Measurements from ENCODE around the gene TMEM120A.

Gene TMEM120A

DNA sequence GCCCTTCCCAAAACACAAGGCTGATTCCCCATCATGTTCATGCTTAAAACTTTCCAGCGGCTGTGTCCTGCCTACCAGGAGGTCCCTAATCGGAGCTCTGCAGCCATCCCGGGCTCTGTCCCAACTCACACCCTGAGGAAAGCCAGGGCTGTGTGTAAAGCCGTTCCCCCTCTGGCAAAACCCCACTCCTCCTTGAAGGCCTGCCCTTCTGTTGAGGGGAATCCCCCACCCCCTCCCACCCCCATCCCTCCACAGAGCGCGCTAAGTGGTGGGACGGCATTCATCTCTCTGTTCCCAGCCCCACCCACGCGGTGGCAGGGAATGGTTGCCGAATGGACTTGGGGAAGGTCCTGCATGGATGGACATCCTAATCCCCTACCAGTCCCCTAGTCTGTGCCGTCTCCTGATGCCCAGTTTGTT is 667 bp upstream of the TMEM120A start:
- no peak for DNase-seq (ENCODE audit: low read depth in 3 of 3)

- no peak for DNase-seq (ENCODE audit: low read depth in 3 of 3)
Measured at GRCh38 chr7:75993689-75994387, 557 bp downstream of the TMEM120A start.

GRCh38 chr7:75992083-75992755 is 2.2 kb downstream of the TMEM120A start:
- no peak for DNase-seq (ENCODE audit: low read depth in 3 of 3)

DNA sequence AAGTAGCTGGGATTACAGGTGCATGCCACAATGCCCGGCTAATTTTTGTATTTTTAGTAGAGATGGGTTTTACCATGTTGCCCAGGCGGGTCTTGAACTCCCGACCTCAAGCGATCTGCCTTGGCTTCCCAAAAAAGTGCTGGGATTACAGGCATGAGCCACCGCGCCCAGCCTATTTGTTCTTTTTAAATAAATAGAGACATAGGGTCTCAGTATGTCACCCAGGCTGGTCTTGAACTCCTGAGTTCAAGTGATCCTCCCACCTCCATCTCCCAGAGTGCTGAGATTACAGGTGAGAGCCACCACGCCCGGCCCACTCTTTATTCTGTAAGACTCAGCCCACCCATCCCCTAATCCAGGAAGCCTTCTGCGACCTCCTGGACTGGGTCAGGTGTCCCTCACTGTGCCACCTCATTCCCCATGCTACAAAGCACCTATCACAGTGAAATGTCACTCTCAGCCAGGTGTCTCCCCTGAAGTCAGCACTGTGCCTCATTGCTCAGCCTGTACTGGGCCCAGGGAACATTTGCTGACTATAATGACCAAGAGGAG is 2.8 kb downstream of the TMEM120A start:
- DNase-seq (ENCODE audit: low read depth in 3 of 3), result no peak

DNA sequence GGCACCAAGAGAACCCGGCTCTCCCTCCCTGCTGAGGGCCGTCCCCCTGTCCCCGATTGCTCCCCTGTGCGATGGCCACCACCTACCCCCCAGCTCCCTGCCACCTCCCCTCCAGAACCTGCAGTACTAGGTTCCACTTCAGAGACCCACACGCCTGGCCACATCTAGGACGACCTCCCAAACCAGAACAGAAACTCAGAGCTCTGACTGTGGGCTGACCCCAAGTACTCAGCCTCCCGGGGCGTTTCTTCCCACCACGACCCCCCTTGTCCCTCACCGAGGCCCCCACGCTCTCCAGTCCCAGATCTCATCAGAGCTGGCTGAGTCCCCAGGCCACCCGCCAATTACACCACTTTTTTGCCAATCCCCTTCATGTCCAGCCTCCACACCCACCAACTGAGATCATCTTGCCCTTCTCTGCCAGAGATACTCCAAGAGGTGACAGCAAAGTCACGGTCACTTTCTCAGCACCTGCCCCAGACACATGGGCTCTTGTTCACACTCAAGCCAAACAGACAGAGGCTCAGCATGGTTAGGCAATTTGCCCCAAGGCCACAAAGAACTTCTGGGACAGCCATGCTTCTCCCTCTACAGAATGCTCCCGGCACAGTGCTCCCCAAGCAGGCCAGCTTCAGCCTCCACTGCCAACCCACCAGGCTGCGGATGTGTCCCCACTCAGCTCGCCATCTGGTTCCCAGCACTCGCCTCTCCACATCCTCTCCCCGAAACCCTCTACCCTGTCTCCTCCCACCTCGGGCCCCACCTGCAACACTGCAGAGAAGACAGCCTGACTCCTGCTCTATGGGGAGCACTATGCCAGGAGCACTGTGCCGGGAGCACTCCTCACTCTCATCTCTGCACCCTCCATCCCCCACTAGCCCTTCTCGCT is 4.7 kb downstream of the TMEM120A start:
- no peak for DNase-seq (ENCODE audit: low read depth in 3 of 3)

GRCh38 chr7:75988568-75989499 is 5.6 kb downstream of the TMEM120A start:
- no peak for DNase-seq (ENCODE audit: low read depth in 3 of 3)

- no peak for DNase-seq (ENCODE audit: low read depth in 3 of 3)
Measured at GRCh38 chr7:75987805-75988567, 6.4 kb downstream of the TMEM120A start.

DNA sequence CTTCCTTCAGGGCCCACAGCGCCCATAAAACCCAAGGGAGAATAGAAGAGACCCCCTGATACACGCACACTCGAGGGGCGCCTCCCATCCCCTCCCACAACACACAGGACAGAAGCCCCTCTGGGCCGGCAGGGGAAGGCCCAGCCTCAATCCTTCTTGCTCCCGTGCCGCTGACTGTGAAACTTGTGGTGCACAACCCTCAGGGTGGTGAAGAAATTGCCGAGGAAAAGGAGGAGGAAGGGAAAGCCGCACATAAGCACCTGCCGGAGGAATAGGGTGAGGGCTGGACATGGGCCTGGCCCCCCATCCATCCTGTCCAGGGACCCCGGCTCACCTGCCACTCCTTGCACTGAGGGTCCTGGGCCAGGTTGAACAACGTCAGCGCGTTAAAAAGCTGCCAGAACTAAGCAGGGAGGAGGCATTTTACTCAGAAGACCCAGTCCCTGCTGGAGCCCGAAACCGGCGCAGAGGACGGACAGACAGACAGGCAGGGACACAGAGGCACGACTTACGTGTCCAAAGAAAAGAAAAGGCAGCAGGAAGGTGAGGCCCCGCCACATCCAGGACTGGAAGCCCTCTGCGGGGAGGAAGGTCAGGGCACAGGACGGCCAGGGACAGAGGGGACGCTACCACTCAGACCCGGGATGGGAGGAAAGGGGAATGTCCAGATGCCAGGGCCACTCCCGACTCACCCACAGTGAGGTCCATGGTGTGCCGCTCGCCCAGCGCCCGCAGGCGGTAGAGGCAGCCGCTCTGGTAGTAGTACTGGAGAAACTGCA is 7.2 kb downstream of the TMEM120A start:
- no peak for DNase-seq (ENCODE audit: low read depth in 3 of 3)

DNA sequence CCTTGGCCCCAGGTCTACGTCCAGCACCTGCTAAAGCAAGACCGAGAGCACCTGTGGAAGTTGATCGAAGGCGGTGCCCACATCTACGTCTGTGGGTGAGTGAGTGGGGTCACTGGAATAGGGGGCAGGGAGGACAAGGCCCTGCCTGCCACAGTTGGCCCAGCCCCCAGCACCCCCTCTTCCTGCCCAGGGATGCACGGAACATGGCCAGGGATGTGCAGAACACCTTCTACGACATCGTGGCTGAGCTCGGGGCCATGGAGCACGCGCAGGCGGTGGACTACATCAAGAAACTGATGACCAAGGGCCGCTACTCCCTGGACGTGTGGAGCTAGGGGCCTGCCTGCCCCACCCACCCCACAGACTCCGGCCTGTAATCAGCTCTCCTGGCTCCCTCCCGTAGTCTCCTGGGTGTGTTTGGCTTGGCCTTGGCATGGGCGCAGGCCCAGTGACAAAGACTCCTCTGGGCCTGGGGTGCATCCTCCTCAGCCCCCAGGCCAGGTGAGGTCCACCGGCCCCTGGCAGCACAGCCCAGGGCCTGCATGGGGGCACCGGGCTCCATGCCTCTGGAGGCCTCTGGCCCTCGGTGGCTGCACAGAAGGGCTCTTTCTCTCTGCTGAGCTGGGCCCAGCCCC is 8.1 kb downstream of the TMEM120A start:
- no peak for DNase-seq (ENCODE audit: low read depth in 3 of 3)

DNA sequence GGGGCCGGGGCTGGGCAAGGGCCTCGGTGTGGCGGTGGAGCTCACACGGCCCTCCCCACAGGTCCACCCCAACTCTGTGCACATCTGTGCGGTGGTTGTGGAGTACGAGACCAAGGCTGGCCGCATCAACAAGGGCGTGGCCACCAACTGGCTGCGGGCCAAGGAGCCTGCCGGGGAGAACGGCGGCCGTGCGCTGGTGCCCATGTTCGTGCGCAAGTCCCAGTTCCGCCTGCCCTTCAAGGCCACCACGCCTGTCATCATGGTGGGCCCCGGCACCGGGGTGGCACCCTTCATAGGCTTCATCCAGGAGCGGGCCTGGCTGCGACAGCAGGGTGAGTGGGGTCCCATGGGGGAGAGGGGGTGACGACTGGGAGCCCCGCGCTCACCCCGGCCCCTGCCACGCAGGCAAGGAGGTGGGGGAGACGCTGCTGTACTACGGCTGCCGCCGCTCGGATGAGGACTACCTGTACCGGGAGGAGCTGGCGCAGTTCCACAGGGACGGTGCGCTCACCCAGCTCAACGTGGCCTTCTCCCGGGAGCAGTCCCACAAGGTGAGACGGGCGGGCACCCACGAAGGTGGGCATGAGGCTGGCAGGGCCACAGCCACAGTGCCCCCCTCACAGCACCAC is 8.8 kb downstream of the TMEM120A start:
- no peak for DNase-seq (ENCODE audit: low read depth in 3 of 3)

DNA sequence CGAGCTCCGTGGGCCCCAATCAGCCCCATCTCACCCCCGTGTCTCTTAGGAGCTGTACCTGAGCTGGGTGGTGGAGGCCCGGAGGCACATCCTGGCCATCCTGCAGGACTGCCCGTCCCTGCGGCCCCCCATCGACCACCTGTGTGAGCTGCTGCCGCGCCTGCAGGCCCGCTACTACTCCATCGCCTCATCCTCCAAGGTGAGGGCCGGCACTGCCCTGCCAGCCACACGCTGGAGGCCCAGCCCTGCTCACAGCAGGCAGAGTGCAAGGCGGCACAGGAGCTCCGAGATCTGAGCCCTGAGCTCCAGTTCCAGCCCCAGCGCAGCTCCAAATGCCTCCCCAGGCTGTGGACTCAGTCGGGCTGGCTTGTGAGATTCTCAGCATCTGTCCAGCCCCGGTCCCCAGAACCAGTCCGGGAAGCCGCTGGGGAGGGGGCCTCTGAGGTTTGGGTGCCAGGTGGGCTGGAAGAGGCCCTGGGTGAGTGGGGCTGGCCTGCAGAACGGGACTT is 9.3 kb downstream of the TMEM120A start:
- DNase-seq (ENCODE audit: low read depth in 3 of 3), result no peak

GRCh38 chr7:75984130-75985008 is 10.0 kb downstream of the TMEM120A start:
- no peak for DNase-seq (ENCODE audit: low read depth in 3 of 3)

GRCh38 chr7:75983471-75984129 is 10.8 kb downstream of the TMEM120A start:
- DNase-seq (ENCODE audit: low read depth in 3 of 3), result no peak

GRCh38 chr7:75982306-75983064 is 11.9 kb downstream of the TMEM120A start:
- no peak for DNase-seq (ENCODE audit: low read depth in 3 of 3)

DNA sequence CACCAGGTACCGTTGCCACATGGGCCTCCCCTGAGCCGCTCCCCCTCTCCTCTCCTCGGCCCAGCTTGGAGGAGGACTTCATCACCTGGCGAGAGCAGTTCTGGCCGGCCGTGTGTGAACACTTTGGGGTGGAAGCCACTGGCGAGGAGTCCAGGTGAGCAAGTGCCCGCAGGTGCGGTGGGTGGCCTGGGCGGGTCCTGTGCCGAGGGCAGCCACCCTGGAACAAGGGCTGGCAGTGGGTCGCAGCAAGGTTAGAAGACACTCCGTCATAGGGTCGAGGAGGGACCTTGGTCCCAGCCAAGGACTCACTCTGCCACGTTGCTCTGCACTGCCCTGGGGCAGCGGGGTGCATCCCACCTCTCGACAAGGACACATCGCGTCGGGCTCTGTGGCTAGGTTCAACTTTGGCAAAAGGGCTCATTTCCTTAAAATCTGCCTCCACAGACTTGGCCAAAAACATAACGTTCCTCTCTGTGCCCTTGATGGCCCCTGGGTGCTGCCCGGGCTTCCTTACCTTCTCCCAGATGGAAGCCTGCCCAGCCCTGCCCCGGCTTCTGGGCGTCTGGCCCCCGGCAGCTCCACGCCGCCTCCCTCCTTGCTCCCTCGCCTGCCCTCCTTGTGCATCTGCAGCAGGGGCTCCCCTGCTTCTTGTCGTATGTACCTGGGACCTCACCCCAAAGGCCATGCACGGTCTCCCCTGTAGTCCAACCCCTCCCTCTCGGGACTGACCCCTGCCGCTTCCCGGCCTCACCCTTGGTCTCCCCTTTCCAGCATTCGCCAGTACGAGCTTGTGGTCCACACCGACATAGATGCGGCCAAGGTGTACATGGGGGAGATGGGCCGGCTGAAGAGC is 12.7 kb downstream of the TMEM120A start:
- DNase-seq (ENCODE audit: low read depth in 3 of 3), result no peak
